Anterior cingulate cortex (tissue), 58 donors: ENCODE results near the gene SCT.

Experiments used
- DNase-seq, 58 donors: peaks; one replicate each; lab custom pipeline; 2025; lab: John Stamatoyannopoulos, UW

Gene SCT

GRCh38 chr11:623999-624704 is 2.8 kb downstream of the SCT start:
- DNase-seq, result no peak

GRCh38 chr11:623349-623869 is 3.6 kb downstream of the SCT start:
- DNase-seq, result no peak

DNA sequence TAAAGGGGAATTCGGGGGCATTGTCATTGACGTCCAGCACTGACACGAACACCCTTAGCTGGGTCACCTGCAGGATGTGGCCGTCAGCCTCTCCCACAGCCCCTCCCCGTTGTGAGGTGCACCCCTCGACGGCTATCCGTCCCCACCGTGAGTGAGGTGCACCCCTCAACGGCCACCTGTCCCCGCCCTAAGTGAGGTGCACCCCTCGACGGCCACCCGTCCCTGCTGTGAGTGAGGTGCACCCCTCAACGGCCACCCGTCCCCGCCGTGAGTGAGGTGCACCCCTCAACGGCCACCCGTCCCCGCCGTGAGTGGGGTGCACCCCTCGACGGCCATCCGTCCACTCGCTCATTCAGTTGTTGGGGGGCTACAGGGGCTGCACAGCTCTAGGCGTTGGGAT is 5.1 kb downstream of the SCT start:
- no peak for DNase-seq

DNA sequence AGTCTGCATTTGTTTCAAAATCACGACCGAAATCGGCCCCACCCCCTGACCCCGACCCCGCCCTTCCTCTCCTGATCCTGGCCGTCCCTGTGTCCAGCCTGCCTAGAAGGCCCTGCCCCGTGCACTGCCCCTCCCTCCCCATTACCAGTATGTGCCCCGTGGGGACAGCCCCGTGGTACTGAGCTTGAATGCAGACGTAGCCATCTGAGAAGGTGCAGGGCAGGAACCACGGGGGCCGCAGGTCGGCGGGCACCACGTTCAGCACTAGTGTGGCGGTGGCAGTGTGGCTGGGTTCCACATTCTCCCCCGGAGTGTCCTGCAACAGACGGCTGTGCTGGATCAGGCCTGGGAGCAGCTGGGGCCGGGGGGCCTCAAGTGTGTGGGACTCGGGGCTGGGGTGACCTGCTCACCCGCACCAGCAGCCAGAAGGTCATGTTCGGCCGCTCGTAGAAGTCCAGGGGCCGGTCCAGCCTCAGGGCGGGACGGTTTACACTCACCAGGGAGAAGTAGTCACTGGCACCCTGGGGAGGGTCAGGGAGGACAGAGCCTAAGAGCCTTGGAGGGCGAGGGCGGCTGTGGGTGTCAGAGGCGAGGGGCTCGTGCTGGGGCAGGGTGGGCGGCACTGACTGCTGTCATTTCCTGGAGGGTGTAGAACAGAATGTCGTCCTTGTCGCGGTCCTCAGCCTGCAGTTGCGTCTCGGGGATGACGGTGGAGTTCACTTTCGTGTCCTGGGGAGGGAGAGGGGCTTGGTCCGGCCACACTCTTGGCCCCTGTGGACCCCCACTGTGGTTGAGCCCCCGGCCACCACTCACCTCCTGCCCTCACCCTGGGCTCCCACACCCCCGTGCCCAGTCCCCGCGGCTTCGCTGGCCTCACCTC is 5.8 kb downstream of the SCT start:
- DNase-seq, result no peak

- no peak for DNase-seq
Measured at GRCh38 chr11:620201-620600, 6.8 kb downstream of the SCT start.

- no peak for DNase-seq
Measured at GRCh38 chr11:619628-620050, 7.3 kb downstream of the SCT start.

DNA sequence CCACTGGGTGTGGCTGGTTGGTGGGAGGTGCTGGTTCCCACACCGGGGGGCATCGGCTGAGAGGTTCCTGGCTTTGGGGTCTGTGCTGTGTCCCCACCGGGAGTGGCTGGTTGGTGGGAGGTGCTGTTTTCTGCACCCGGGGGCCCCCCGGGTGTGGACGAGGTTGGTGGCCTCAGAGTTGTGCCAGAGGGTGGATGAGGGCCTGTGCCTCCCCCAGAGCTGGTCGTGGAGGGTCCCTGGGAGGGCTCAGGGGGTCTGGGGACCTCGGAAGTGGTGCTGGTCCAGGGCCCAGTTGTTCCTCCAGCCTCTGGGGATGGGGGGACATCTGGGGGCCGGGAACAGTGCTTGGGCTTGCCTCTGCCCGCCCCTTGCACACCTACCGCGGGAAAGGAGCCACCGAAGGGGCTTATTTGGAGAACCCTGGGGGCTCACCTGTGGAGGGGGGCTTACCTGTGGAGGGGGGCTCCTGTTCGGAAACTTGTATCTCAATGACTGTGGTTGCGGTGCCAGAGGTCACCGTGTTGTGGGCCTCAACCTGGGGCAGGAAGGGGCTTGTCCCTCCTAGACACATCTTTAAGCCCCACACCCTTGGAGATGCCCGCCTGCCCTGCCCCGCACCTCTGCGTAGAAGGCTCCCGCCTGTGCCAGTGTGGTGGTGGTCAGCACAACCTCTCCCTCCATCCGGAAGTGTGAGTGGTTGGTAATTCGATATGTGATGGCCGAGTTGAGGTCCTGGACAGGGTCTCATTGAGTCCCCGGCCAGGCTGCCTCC is 7.9 kb downstream of the SCT start:
- DNase-seq, result no peak

DNA sequence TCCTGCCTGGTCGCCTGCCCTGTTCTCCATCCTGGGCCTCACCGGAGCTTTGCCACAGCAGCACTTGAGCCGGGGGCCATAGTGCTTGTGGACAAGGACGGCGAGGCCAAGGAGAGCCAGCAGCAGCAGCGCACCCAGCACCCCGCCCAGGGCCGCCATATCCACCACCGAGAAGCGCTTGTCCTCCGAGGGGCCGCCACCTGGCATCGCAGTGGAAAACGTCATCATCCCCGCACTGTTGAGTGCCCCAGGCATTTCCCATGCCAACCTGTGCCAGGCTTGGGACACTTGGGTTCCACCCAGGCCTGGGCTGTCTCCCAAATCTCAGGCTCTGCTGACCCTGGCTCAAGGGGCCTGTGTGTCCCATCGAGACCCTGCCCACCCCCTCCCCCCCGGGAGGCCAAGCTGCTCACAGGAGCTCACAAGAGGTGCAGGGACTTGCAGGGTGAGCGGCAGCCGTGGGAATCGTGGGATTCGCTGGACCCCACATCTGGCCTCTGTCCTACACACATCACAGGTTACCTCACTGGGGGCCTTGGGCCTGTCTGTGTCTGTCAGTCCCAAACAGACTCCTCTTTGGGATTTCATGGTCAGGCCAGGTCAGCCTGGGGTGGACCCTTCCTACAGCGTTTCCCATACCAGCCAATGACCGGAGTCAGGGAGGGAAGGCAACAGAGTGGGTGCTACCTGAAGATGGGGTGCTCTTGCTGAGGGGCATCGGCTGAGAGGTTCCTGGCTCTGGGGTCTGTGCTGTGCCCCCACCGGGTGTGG is 8.9 kb downstream of the SCT start:
- DNase-seq, result no peak

DNA sequence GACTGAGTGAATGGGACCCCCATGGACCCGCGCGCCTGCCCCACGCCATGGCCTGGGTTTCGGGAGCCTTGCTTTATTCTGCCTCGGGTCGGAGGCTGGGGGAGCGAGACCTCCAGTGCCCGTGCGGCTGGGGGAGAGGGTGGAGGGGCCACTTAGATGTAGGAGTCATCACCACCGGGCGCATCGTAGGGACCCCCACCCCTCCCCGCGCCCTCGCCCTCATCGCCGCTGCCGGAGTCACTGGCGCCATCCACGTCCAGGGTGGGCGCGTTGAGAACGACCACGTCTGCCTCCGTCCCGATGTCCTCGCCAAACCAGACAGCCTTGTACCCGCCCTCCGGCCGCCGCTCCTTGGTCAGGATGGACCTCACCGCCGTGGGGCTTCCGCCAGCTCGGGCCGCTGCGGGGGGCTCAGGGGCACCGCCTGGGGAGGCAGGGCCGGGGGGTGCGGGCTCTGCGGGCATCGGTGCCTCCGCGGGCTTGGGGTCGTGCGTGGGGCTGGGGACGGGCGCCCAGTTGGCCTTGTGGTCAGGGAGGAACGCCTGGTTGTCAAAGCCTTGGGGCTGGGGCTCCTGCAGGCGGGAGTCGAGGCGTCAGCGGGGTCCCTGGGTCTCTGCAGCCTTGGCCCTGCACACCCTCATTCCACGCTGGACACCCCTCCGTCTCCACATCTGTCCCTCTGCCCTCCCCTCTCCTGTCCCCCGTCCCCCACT is 9.6 kb downstream of the SCT start:
- no peak for DNase-seq

- no peak for DNase-seq
Measured at GRCh38 chr11:616320-617198, 10.4 kb downstream of the SCT start.

- DNase-seq, result peak in 55 of 58 donors; percentile 11 to 89 (median 76)
Measured at GRCh38 chr11:615504-616319, 11.3 kb downstream of the SCT start, which contains the start of gene IRF7. Gene IRF7, minus strand, starts transcription at chr11:615950. Its CDS starts 586 bp downstream, at chr11:615364.

GRCh38 chr11:614623-615503 is 12.1 kb downstream of the SCT start:
- DNase-seq, result no peak

- DNase-seq, result no peak
Measured at GRCh38 chr11:614021-614622, 12.9 kb downstream of the SCT start.

DNA sequence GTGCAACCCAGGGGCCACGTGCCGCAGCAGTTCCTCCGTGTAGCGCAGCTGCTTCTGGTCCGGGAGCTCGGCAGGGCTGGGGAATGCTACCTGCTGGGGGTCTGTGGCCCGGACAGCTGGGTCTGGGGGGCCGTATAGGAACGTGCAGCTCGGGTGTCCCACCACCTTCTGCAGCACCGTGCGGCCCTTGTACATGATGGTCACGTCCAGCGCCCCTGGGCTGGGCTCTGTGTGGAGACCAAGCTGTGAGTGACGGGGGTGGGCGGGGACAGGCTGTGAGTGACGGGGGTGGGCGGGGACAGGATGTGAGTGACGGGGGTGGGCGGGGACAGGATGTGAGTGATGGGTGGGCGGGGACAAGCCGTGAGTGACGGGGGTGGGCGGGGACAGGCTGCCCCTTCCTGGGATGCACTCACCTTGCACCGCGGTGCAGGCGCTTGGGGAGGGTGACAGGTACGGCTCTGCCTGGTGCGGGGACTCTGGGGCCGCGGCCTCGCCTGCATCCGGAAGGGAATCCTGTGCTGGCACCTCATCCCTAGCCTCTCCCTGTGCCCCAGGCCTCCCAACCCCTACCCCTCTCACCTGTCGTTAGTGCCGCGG is 13.5 kb downstream of the SCT start:
- peak in 8 of 58 donors; percentile 26 to 57 (median 33) for DNase-seq

GRCh38 chr11:612961-613300 is 14.1 kb downstream of the SCT start:
- DNase-seq, result no peak
